Measurements from ENCODE around the gene TSPAN3. TPM values are rescaled to one million over a fixed set of nuclear protein-coding genes. Genes with fewer than 3 reads are reported as not detected.

The TSPAN3 gene
- total RNA-seq, 4 donors from 2014 or later = 218 to 1,125 (median 697) TPM

- ATAC-seq (ENCODE audit: low FRiP score) = no peak
- no peak for DNase-seq (ENCODE audit: low spot score)
- TF ChIP-seq CTCF (IDR thresholded peaks at IDR 0.05) = no peak
Measured at GRCh38 chr15:77058468-77058867, 12.4 kb downstream of the TSPAN3 start.

GRCh38 chr15:77057685-77058084, 13.2 kb downstream of the TSPAN3 start:
- DNase-seq (ENCODE audit: low spot score) (no peak), ATAC-seq (ENCODE audit: low FRiP score) (peak; percentile 49)

GRCh38 chr15:77057072-77057471, 13.8 kb downstream of the TSPAN3 start:
- no peak for TF ChIP-seq CTCF (IDR thresholded peaks at IDR 0.05)
- ATAC-seq (ENCODE audit: low FRiP score) = peak; percentile 19
- DNase-seq (ENCODE audit: low spot score) = no peak

More at GRCh38 chr15:77057685-77058084, 13.2 kb downstream of the TSPAN3 start:
- no peak for TF ChIP-seq CTCF (IDR thresholded peaks at IDR 0.05)

GRCh38 chr15:77053709-77054108, 17.2 kb downstream of the TSPAN3 start:
- no peak for DNase-seq (ENCODE audit: low spot score)
- no peak for ATAC-seq (ENCODE audit: low FRiP score)
- no peak for TF ChIP-seq CTCF (IDR thresholded peaks at IDR 0.05)

- no peak for TF ChIP-seq CTCF (IDR thresholded peaks at IDR 0.05)
- DNase-seq (ENCODE audit: low spot score) (no peak), ATAC-seq (ENCODE audit: low FRiP score) (no peak)
Measured at GRCh38 chr15:77052556-77052955, 18.4 kb downstream of the TSPAN3 start.

- ATAC-seq (ENCODE audit: low FRiP score) (no peak), DNase-seq (ENCODE audit: low spot score) (no peak)
- no peak for TF ChIP-seq CTCF (IDR thresholded peaks at IDR 0.05)
Measured at GRCh38 chr15:77048135-77048876, 22.6 kb downstream of the TSPAN3 start.

Measured in omental fat pad (tissue), 4 donors.